ENCODE measurements around the gene PRR15L. TPM values are rescaled to one million over a fixed set of nuclear protein-coding genes. Genes with fewer than 3 reads are reported as not detected.

PRR15L gene, protein sequence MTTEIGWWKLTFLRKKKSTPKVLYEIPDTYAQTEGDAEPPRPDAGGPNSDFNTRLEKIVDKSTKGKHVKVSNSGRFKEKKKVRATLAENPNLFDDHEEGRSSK
- 0.39 to 0.75 TPM (median 0.54 TPM) in 5 replicates for total RNA-seq (2022; extraction: Qiagen RNA extraction)

GRCh38 chr17:47957591-47958490 is at the start of gene PRR15L:
TSS of gene PRR15L (minus strand) at chr17:47957883. CDS start at chr17:47953234, 4,649 bp downstream.

DNA sequence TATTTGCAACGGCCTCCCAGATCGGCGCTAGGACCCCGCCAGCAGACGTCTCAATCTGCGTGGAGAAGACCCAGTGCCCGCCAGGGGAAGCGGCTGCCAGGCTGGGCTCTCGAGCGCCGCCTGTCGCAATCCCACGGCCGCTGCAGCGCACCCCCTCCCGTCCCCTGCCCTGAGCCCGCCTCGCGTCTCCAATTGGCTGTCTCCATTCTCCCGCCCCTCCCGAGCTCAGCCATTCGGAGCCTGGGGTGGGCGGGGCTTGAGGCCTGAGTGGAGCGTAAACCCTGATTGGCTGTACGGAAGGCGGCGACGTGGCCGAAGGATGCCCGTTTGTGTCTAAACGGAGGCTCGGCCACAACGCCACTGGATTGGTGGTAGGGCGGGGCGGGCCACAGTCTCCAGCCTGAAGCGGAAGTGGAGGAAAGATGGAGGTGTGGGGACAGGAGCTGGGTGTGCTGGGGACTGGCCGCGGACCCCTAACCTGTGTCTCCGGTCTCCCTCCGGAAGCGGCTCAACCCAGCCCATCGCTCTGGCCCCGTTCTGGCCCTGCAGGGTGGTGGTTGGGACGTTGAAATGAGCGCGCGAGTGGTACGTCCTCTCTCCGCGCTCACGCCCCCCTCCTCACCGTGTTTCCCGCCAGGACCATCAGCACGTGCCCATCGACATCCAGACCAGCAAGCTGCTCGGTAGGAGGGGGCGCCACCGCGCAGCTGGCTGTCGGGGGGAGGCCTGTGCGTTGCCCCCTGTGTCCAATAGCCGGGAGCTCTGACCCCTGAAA is 13.2 kb upstream of the PRR15L start, which contains the start of gene CDK5RAP3:
TSS of gene CDK5RAP3 (plus strand) at position 389 of the 775 bp plus-strand sequence. CDS start at position 423, 34 bp downstream.

DNA sequence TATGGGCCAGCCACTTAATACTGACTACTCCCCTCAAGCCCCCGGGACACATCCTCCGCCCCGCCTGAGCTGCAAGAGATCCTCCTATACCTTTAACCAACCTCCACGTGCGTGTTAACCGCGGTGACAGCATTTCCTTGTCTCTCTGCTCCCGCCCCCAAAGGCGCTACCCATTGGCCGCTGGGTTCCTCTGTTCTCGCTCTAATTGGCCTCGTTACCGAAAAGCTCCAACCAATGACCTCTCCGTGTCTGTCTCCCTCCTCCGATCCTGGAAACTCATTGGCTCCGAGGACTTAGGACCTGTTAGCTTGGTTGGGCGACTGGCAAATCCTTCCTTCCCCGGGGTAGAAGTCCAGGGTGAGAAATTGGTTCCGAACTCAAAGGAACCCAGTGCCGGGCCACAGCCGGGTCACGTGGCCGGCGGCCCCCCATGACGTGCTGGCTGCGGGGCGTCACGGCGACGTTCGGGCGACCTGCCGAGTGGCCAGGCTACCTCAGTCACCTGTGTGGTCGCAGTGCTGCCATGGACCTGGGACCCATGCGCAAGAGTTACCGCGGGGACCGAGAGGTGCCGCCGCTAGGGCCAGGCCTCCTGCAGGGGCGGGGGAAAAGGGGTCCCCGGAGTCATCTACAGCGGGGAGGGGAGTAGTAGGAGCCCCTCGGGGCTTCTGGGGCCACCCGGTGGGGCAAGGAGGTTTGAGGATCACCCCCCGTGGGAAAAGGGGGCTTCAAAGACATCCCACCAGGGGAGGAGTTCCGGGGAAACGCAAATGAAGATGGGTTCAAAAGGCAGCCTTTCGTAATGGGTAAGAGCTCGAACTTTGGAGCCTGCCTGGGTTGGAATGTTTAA is 16.2 kb downstream of the PRR15L start, which contains the start of gene PNPO:
TSS of gene PNPO (plus strand) at position 326 of the 850 bp plus-strand sequence. CDS start at position 431, 105 bp downstream.

Other genes starting within 250 kb of the PRR15L start
- 0.04 to 0.15 TPM (median 0.09 TPM) in 5 replicates for gene TBX21, start 224.6 kb downstream of the PRR15L start, total RNA-seq (2022; extraction: Qiagen RNA extraction)
- 7.8 to 12.0 TPM (median 11.4 TPM) in 5 replicates for gene OSBPL7, start 136.1 kb downstream of the PRR15L start, total RNA-seq (2022; extraction: Qiagen RNA extraction)
- 91.8 to 103 TPM (median 93.0 TPM) in 5 replicates for gene MRPL10, start 126.3 kb downstream of the PRR15L start, total RNA-seq (2022; extraction: Qiagen RNA extraction)
- 2.7 to 4.0 TPM (median 3.5 TPM) in 5 replicates for gene LRRC46, start 126.2 kb downstream of the PRR15L start, total RNA-seq (2022; extraction: Qiagen RNA extraction)
- gene SCRN2, start 116.6 kb downstream of the PRR15L start, total RNA-seq (2022; extraction: Qiagen RNA extraction) = 28.6 to 41.2 TPM (median 40.4 TPM) in 5 replicates
- gene SP6, start 106.7 kb downstream of the PRR15L start, total RNA-seq (2022; extraction: Qiagen RNA extraction) = 2.2 to 3.4 TPM (median 2.8 TPM) in 5 replicates
- gene SP2, start 61.6 kb downstream of the PRR15L start, total RNA-seq (2022; extraction: Qiagen RNA extraction) = 14.9 to 20.1 TPM (median 17.4 TPM) in 5 replicates
- gene PNPO, start 16.3 kb downstream of the PRR15L start, total RNA-seq (2022; extraction: Qiagen RNA extraction) = 20.0 to 24.1 TPM (median 20.7 TPM) in 5 replicates
- 101 to 121 TPM (median 105 TPM) in 5 replicates for gene CDK5RAP3, start 13.2 kb upstream of the PRR15L start, total RNA-seq (2022; extraction: Qiagen RNA extraction)
- 11.2 to 19.9 TPM (median 16.7 TPM) in 5 replicates for gene COPZ2, start 79.9 kb upstream of the PRR15L start, total RNA-seq (2022; extraction: Qiagen RNA extraction)
- 98.3 to 121 TPM (median 115 TPM) in 5 replicates for gene NFE2L1, start 90.5 kb upstream of the PRR15L start, total RNA-seq (2022; extraction: Qiagen RNA extraction)
- gene CBX1, start 143.6 kb upstream of the PRR15L start, total RNA-seq (2022; extraction: Qiagen RNA extraction) = 79.8 to 120 TPM (median 87.3 TPM) in 5 replicates
- 26.5 to 28.8 TPM (median 28.0 TPM) in 5 replicates for gene SNX11, start 149.9 kb upstream of the PRR15L start, total RNA-seq (2022; extraction: Qiagen RNA extraction)

All from A549 treated with CORT108297 at 1 μM for 4 hours (cell line).